Neural cell (in vitro differentiated cells): ENCODE results near the gene HSF4.

Experiments
- EP300 ChIP-seq: fragments of 450-650 bp; conservative IDR thresholded peaks from 2 replicates; pipeline ENCODE4 v1.6.1; 2014; ENCODE audit warnings: antibody characterized with exemption, mild to moderate bottlenecking, moderate library complexity; ENCODE audit not compliant: poor library complexity, severe bottlenecking
- EZH2 ChIP-seq: fragments of 200-600, 300-800 bp; shearing (Covaris generic), sonication (generic); IDR thresholded peaks from 2 replicates; pipeline ENCODE4 v1.6.1; 2014; ENCODE audit warnings: antibody characterized with exemption, low read length, borderline replicate concordance, mild to moderate bottlenecking; ENCODE audit not compliant: insufficient read depth, poor library complexity, severe bottlenecking
- MXI1 ChIP-seq: fragments of 450-650 bp; conservative IDR thresholded peaks from 2 replicates; pipeline ENCODE4 v1.6.1; 2014; ENCODE audit warnings: antibody characterized with exemption, mild to moderate bottlenecking; ENCODE audit not compliant: poor library complexity, severe bottlenecking
- POLR2AphosphoS5 ChIP-seq: IDR thresholded peaks from 2 replicates; pipeline ENCODE4 v1.6.1; 2012
- RAD21 ChIP-seq: fragments of 450-650 bp; conservative IDR thresholded peaks from 2 replicates; pipeline ENCODE4 v1.6.1; 2014; ENCODE audit warnings: antibody characterized with exemption, mild to moderate bottlenecking, moderate library complexity
- TF ChIP-seq, protein P1 (sequence below): fragments of 450-650 bp; IDR thresholded peaks from 2 replicates; pipeline ENCODE4 v1.5.1; 2014; ENCODE audit warnings: antibody characterized with exemption, mild to moderate bottlenecking, moderate library complexity; ENCODE audit not compliant: poor library complexity, severe bottlenecking
- TF ChIP-seq, protein P2 (sequence below): IDR thresholded peaks from 2 replicates; pipeline ENCODE4 v1.6.1; 2012; ENCODE audit warnings: borderline replicate concordance

DNA sequence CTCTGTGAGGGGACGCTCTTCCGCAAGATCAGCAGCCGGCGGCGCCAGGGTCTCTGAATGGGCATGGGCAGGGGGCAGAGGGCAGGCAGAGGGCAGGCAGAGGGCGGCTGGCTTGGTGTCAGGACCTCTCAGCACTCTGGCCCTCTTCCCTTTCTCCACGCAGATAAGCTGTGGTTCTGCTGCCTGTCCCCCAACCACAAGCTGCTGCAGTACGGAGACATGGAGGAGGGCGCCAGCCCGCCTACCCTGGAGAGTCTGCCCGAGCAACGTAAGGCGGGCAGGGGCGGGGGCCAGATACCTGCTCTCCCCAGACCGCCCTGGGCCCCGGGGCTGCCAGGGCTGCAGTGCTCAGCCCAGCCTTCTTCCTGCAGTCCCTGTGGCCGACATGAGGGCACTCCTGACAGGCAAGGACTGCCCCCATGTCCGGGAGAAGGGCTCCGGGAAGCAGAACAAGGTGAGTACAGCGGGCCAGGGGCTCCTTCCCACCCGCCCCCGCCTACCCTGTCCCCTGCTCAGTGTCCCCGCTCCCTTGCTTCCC, 38.5 kb downstream of the HSF4 start:
- TF ChIP-seq MXI1 (no peak), POLR2AphosphoS5 (no peak), RAD21 (no peak), EZH2 (no peak), EP300 (no peak)
- TF ChIP-seq, protein P1, sequence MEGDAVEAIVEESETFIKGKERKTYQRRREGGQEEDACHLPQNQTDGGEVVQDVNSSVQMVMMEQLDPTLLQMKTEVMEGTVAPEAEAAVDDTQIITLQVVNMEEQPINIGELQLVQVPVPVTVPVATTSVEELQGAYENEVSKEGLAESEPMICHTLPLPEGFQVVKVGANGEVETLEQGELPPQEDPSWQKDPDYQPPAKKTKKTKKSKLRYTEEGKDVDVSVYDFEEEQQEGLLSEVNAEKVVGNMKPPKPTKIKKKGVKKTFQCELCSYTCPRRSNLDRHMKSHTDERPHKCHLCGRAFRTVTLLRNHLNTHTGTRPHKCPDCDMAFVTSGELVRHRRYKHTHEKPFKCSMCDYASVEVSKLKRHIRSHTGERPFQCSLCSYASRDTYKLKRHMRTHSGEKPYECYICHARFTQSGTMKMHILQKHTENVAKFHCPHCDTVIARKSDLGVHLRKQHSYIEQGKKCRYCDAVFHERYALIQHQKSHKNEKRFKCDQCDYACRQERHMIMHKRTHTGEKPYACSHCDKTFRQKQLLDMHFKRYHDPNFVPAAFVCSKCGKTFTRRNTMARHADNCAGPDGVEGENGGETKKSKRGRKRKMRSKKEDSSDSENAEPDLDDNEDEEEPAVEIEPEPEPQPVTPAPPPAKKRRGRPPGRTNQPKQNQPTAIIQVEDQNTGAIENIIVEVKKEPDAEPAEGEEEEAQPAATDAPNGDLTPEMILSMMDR: no peak
- TF ChIP-seq, protein P2, sequence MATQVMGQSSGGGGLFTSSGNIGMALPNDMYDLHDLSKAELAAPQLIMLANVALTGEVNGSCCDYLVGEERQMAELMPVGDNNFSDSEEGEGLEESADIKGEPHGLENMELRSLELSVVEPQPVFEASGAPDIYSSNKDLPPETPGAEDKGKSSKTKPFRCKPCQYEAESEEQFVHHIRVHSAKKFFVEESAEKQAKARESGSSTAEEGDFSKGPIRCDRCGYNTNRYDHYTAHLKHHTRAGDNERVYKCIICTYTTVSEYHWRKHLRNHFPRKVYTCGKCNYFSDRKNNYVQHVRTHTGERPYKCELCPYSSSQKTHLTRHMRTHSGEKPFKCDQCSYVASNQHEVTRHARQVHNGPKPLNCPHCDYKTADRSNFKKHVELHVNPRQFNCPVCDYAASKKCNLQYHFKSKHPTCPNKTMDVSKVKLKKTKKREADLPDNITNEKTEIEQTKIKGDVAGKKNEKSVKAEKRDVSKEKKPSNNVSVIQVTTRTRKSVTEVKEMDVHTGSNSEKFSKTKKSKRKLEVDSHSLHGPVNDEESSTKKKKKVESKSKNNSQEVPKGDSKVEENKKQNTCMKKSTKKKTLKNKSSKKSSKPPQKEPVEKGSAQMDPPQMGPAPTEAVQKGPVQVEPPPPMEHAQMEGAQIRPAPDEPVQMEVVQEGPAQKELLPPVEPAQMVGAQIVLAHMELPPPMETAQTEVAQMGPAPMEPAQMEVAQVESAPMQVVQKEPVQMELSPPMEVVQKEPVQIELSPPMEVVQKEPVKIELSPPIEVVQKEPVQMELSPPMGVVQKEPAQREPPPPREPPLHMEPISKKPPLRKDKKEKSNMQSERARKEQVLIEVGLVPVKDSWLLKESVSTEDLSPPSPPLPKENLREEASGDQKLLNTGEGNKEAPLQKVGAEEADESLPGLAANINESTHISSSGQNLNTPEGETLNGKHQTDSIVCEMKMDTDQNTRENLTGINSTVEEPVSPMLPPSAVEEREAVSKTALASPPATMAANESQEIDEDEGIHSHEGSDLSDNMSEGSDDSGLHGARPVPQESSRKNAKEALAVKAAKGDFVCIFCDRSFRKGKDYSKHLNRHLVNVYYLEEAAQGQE: no peak
